ENCODE results near the gene TM4SF5.

The TM4SF5 gene

DNA sequence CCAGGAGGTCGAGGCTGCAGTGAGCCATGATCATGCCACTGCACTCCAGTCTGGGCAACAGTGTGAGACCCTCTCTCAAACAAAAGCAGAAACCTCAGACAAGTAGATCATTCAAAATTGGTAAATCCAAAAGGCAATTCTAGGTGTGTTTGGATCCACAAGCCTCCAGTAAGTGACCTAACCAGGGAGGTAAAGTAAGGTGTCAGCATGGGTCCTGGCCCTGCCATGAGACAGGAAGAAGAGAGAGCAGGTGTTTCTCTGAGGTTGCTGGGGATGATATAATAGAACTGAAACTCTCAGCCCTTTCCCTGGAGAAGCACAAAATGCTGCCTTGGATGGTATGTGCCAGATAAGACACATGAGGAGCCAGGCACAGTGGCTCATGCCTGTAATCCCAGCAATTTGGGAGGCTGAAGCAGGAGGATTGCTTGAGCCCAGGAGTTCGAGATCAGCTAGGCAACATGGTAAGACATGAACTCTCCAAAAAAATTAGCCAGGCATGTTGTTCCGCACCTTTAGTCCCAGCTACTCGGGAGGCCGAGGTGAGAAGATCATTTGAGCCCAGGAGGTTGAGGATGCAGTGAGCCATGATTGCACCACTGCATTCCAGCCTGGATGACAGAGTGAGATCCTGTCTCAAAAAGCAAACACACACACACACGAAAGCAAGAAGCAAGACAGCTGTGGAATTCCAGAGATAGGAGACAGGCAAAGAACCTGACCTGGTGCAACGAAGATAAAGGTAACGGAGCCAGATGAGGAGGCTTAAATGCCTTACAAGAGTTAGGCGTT lies 6.5 kb downstream of the TM4SF5 start:
- no peak for DNase-seq (ENCODE audit: low read depth in 1 of 2, low spot score in 1 of 2)
- no peak overlapping the region for H3K27ac ChIP-seq (replicated peaks)
- TF ChIP-seq, protein P1, sequence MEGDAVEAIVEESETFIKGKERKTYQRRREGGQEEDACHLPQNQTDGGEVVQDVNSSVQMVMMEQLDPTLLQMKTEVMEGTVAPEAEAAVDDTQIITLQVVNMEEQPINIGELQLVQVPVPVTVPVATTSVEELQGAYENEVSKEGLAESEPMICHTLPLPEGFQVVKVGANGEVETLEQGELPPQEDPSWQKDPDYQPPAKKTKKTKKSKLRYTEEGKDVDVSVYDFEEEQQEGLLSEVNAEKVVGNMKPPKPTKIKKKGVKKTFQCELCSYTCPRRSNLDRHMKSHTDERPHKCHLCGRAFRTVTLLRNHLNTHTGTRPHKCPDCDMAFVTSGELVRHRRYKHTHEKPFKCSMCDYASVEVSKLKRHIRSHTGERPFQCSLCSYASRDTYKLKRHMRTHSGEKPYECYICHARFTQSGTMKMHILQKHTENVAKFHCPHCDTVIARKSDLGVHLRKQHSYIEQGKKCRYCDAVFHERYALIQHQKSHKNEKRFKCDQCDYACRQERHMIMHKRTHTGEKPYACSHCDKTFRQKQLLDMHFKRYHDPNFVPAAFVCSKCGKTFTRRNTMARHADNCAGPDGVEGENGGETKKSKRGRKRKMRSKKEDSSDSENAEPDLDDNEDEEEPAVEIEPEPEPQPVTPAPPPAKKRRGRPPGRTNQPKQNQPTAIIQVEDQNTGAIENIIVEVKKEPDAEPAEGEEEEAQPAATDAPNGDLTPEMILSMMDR (IDR thresholded peaks at IDR 0.05; ENCODE audit: insufficient read depth, low read length) = no peak
- TF ChIP-seq POLR2AphosphoS5 (IDR thresholded peaks at IDR 0.05; ENCODE audit: low read depth) = no peak
- TF ChIP-seq, protein P2, sequence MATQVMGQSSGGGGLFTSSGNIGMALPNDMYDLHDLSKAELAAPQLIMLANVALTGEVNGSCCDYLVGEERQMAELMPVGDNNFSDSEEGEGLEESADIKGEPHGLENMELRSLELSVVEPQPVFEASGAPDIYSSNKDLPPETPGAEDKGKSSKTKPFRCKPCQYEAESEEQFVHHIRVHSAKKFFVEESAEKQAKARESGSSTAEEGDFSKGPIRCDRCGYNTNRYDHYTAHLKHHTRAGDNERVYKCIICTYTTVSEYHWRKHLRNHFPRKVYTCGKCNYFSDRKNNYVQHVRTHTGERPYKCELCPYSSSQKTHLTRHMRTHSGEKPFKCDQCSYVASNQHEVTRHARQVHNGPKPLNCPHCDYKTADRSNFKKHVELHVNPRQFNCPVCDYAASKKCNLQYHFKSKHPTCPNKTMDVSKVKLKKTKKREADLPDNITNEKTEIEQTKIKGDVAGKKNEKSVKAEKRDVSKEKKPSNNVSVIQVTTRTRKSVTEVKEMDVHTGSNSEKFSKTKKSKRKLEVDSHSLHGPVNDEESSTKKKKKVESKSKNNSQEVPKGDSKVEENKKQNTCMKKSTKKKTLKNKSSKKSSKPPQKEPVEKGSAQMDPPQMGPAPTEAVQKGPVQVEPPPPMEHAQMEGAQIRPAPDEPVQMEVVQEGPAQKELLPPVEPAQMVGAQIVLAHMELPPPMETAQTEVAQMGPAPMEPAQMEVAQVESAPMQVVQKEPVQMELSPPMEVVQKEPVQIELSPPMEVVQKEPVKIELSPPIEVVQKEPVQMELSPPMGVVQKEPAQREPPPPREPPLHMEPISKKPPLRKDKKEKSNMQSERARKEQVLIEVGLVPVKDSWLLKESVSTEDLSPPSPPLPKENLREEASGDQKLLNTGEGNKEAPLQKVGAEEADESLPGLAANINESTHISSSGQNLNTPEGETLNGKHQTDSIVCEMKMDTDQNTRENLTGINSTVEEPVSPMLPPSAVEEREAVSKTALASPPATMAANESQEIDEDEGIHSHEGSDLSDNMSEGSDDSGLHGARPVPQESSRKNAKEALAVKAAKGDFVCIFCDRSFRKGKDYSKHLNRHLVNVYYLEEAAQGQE (IDR thresholded peaks at IDR 0.05; ENCODE audit: insufficient replicate concordance, low read depth) = no peak
- no peak for TF ChIP-seq GABPA (IDR thresholded peaks at IDR 0.05; ENCODE audit: low read depth)
- no peak for TF ChIP-seq SPI1 (IDR thresholded peaks at IDR 0.05; ENCODE audit: borderline replicate concordance, low read depth)
- no peaks in the 10 kb centered on the region for H3K27me3 ChIP-seq (ENCODE audit: insufficient read depth, poor library complexity, severe bottlenecking)
- H3K4me3 ChIP-seq (replicated peaks; ENCODE audit: insufficient read depth, low read length) = no peak overlapping the region

DNA sequence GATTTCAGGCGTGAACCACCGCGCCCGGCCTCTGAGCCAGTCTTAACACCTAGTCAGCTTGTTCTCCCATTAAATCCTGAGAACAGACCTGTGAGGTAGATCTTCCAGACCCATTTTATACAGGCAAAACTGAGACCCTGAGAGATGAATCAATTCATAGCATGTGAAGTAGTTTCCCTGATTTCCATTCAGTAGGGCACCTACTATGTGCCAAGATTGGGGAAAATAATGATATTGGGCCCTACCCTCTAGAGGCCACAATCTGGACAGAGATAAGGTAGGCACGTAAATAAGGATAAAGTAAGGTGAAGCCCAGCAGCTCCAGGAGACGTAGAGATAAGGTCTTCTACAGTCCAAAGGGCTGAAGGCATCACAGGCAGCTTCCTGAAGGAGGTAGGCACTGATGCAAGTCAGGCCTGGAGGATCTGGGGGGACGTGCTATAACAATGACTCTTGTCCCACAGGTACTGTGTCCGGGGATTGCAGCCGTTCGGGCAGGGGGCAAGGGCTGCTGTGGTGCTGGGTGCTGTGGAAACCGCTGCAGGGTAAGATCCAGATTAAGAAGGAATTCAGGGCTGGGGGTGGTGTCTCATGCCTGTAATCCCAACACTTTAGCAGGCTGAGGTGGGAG lies 8.8 kb downstream of the TM4SF5 start:
- no peak for DNase-seq (ENCODE audit: low read depth in 1 of 2, low spot score in 1 of 2)

DNA sequence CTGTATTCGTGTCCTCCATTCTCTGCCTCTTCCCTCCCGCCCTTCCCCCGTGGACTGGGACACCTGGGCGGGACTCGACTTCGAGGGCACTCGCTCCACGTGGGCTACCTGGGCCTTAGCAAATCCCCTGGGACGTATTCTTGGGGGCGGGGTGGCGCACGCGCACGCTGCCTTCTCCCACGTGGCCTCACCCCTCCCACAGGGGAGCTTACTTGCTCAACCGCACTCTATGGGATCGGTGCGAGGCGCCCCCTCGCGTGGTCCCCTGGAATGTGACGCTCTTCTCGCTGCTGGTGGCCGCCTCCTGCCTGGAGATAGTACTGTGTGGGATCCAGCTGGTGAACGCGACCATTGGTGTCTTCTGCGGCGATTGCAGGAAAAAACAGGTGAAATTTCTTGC lies 11.0 kb downstream of the TM4SF5 start:
- TF ChIP-seq POLR2AphosphoS5 (IDR thresholded peaks at IDR 0.05; ENCODE audit: low read depth) (no peak), SPI1 (IDR thresholded peaks at IDR 0.05; ENCODE audit: borderline replicate concordance, low read depth) (no peak)
- TF ChIP-seq, protein P1 (IDR thresholded peaks at IDR 0.05; ENCODE audit: insufficient read depth, low read length) = no peak
- TF ChIP-seq, protein P2 (IDR thresholded peaks at IDR 0.05; ENCODE audit: insufficient replicate concordance, low read depth) = no peak
- DNase-seq (ENCODE audit: low read depth in 1 of 2, low spot score in 1 of 2) = no peak
- H3K4me3 ChIP-seq (replicated peaks; ENCODE audit: insufficient read depth, low read length) = no peak overlapping the region
- H3K27me3 ChIP-seq (ENCODE audit: insufficient read depth, poor library complexity, severe bottlenecking) = peaks cover 13% of the 10 kb centered on the region
- H3K27ac ChIP-seq (replicated peaks) = no peak overlapping the region

More for the DNA sequence above, 8.8 kb downstream of the TM4SF5 start:
- TF ChIP-seq, protein P2 (IDR thresholded peaks at IDR 0.05; ENCODE audit: insufficient replicate concordance, low read depth) = no peak
- TF ChIP-seq SPI1 (IDR thresholded peaks at IDR 0.05; ENCODE audit: borderline replicate concordance, low read depth) (no peak), POLR2AphosphoS5 (IDR thresholded peaks at IDR 0.05; ENCODE audit: low read depth) (no peak), GABPA (IDR thresholded peaks at IDR 0.05; ENCODE audit: low read depth) (no peak)
- TF ChIP-seq, protein P1 (IDR thresholded peaks at IDR 0.05; ENCODE audit: insufficient read depth, low read length) = no peak
- Histone ChIP-seq H3K27ac (replicated peaks) (no peak overlapping the region), H3K27me3 (ENCODE audit: insufficient read depth, poor library complexity, severe bottlenecking) (peaks cover 2% of the 10 kb centered on the region), H3K4me3 (replicated peaks; ENCODE audit: insufficient read depth, low read length) (no peak overlapping the region)

All from HL-60 (cell line).